HG03025 (cell line): ENCODE data around the gene KCNH4.
A peak's percentile ranks its signal among the peaks of the same experiment; 100 is the strongest.

Experiments used
- ATAC-seq: cut with Tn5 transposase; IDR thresholded peaks from one replicate; pipeline ENCODE4 v1.9.1; 2021; ENCODE audit warnings: mild to moderate bottlenecking, moderate library complexity; ENCODE audit not compliant: unreplicated experiment, low FRiP score

The KCNH4 gene

GRCh38 chr17:42120161-42120769, 60.7 kb downstream of the KCNH4 start:
- ATAC-seq, result no peak

GRCh38 chr17:42119301-42119700, 61.6 kb downstream of the KCNH4 start:
- ATAC-seq, result no peak

GRCh38 chr17:42118545-42118944, 62.4 kb downstream of the KCNH4 start:
- ATAC-seq, result no peak

GRCh38 chr17:42118126-42118510, 62.8 kb downstream of the KCNH4 start:
- no peak for ATAC-seq

GRCh38 chr17:42117397-42118125, 63.4 kb downstream of the KCNH4 start:
- no peak for ATAC-seq

- no peak for ATAC-seq
These were observed 64.1 kb downstream of the KCNH4 start for GRCh38 chr17:42116705-42117396.

- no peak for ATAC-seq
These were observed 66.8 kb downstream of the KCNH4 start for GRCh38 chr17:42114118-42114517.

- ATAC-seq, result no peak
These were observed 67.5 kb downstream of the KCNH4 start for GRCh38 chr17:42113293-42114069.

GRCh38 chr17:42112552-42113176, 68.3 kb downstream of the KCNH4 start, which contains the start of gene DHX58:
Gene DHX58, minus strand, starts transcription at chr17:42112714. Its CDS starts 822 bp downstream, at chr17:42111892.
- ATAC-seq, result peak; percentile 44

GRCh38 chr17:42111871-42112551, 68.9 kb downstream of the KCNH4 start:
- no peak for ATAC-seq

GRCh38 chr17:42111265-42111636, 69.7 kb downstream of the KCNH4 start:
- no peak for ATAC-seq

- ATAC-seq, result no peak
These were observed 70.4 kb downstream of the KCNH4 start for GRCh38 chr17:42110301-42111264.

- ATAC-seq, result no peak
These were observed 71.9 kb downstream of the KCNH4 start for GRCh38 chr17:42109086-42109485.

GRCh38 chr17:42107597-42108576, 73.1 kb downstream of the KCNH4 start:
- ATAC-seq, result no peak

GRCh38 chr17:42107124-42107523, 73.8 kb downstream of the KCNH4 start:
- ATAC-seq, result no peak
